Suprapubic skin (tissue), 3 donors: Measurements from ENCODE around the gene ANKRD44.

Experiments
- CTCF ChIP-seq, 2 donors: fragments of 200-600 bp in 1 of 2; fragments of 450-650 bp in 1 of 2; sonication (generic) in 1 of 2; IDR thresholded peaks; one replicate each; pipeline ENCODE4 v1.5.1; 2016 to 2019; ENCODE audit warnings: antibody characterized with exemption in 2 of 2, mild to moderate bottlenecking in 1 of 2, moderate library complexity in 1 of 2
- EP300 ChIP-seq: sonication (generic); formaldehyde crosslinking; IDR thresholded peaks from one replicate; pipeline ENCODE4 v1.6.1; 2017; ENCODE audit warnings: antibody characterized with exemption

GRCh38 chr2:197010200-197011020 is 300.2 kb downstream of the ANKRD44 start:
- TF ChIP-seq CTCF (IDR thresholded peaks at IDR 0.05), result no peak
- no peak for TF ChIP-seq EP300
